ENCODE data around the gene REPIN1.

Gene REPIN1

GRCh38 chr7:150343225-150343624 lies 25.4 kb upstream of the REPIN1 start:
- peaks cover 56% of the 10 kb centered on the region for H3K27me3 Mint-ChIP-seq
- DNase-seq (no peak), ATAC-seq (no peak)
- H3K9me3 Mint-ChIP-seq: peaks cover 0 to 8% of the 10 kb centered on the region in 2 donors
- peaks cover 33% of the 10 kb centered on the region for H3K4me1 Mint-ChIP-seq
- no peak overlapping the region for H3K27ac Mint-ChIP-seq
- no peak overlapping the region for H3K4me3 Mint-ChIP-seq

GRCh38 chr7:150344299-150344698 lies 24.3 kb upstream of the REPIN1 start:
- H3K4me1 Mint-ChIP-seq: peaks cover 28% of the 10 kb centered on the region
- no peak overlapping the region for H3K27ac Mint-ChIP-seq

GRCh38 chr7:150345012-150345411 lies 23.6 kb upstream of the REPIN1 start:
- ATAC-seq (no peak), DNase-seq (no peak)
- peaks cover 48% of the 10 kb centered on the region for H3K27me3 Mint-ChIP-seq
- H3K27ac Mint-ChIP-seq: no peak overlapping the region
- H3K4me3 Mint-ChIP-seq: no peak overlapping the region
- H3K9me3 Mint-ChIP-seq: peaks cover 0 to 8% of the 10 kb centered on the region in 2 donors
- peaks cover 21% of the 10 kb centered on the region for H3K4me1 Mint-ChIP-seq

More at GRCh38 chr7:150344299-150344698, 24.3 kb upstream of the REPIN1 start:
- peaks cover 56% of the 10 kb centered on the region for H3K27me3 Mint-ChIP-seq
- H3K4me3 Mint-ChIP-seq: no peak overlapping the region
- no peak for ATAC-seq
- no peak for DNase-seq
- peaks cover 0 to 8% of the 10 kb centered on the region in 2 donors for H3K9me3 Mint-ChIP-seq

- Mint-ChIP-seq H3K27ac (no peak overlapping the region), H3K27me3 (peaks cover 29% of the 10 kb centered on the region), H3K9me3 (peaks cover 0 to 8% of the 10 kb centered on the region in 2 donors), H3K4me3 (no peak overlapping the region), H3K4me1 (peaks cover 3% of the 10 kb centered on the region)
- no peak for ATAC-seq
- DNase-seq: no peak
Measured at GRCh38 chr7:150346922-150347321, 21.7 kb upstream of the REPIN1 start.

- Mint-ChIP-seq H3K9me3 (no peaks in the 10 kb centered on the region), H3K4me3 (no peak overlapping the region), H3K4me1 (peaks cover 7% of the 10 kb centered on the region), H3K27me3 (peaks cover 1% of the 10 kb centered on the region), H3K27ac (no peak overlapping the region)
- ATAC-seq: no peak
- DNase-seq: no peak
Measured at GRCh38 chr7:150351587-150352194, 16.9 kb upstream of the REPIN1 start.

- peaks cover 42% of the 10 kb centered on the region for H3K4me1 Mint-ChIP-seq
- H3K9me3 Mint-ChIP-seq: peaks cover 7 to 9% of the 10 kb centered on the region in 2 donors
- no peak overlapping the region for H3K27ac Mint-ChIP-seq
Measured at GRCh38 chr7:150355666-150356059, 13.0 kb upstream of the REPIN1 start.

GRCh38 chr7:150356265-150356897 lies 12.2 kb upstream of the REPIN1 start:
- Mint-ChIP-seq H3K4me1 (peaks cover 42% of the 10 kb centered on the region), H3K9me3 (peaks cover 7 to 9% of the 10 kb centered on the region in 2 donors), H3K27ac (peak overlapping the region in 1 of 2 donors; percentile 14), H3K4me3 (peak overlapping the region; percentile 9 to 39), H3K27me3 (no peaks in the 10 kb centered on the region)
- no peak for DNase-seq
- ATAC-seq: no peak

More at GRCh38 chr7:150355666-150356059, 13.0 kb upstream of the REPIN1 start:
- H3K27me3 Mint-ChIP-seq: no peaks in the 10 kb centered on the region
- no peak for DNase-seq
- H3K4me3 Mint-ChIP-seq: no peak overlapping the region
- ATAC-seq: no peak

- ATAC-seq: peak; percentile 82
- H3K4me3 Mint-ChIP-seq: peak overlapping the region; percentile 72 to 79
Measured at GRCh38 chr7:150357270-150357669, 11.4 kb upstream of the REPIN1 start.

GRCh38 chr7:150357771-150358427 lies 10.7 kb upstream of the REPIN1 start:
- peaks cover 7 to 9% of the 10 kb centered on the region in 2 donors for H3K9me3 Mint-ChIP-seq
- peak overlapping the region; percentile 51 to 80 for H3K27ac Mint-ChIP-seq
- DNase-seq (peak in 1 of 2 donors; percentile 7), ATAC-seq (peak; percentile 34)
- no peaks in the 10 kb centered on the region for H3K27me3 Mint-ChIP-seq
- peaks cover 42% of the 10 kb centered on the region for H3K4me1 Mint-ChIP-seq
- H3K4me3 Mint-ChIP-seq: peak overlapping the region; percentile 72 to 79

More at GRCh38 chr7:150357270-150357669, 11.4 kb upstream of the REPIN1 start:
- H3K27ac Mint-ChIP-seq: peak overlapping the region in 1 of 2 donors; percentile 80
- H3K27me3 Mint-ChIP-seq: no peaks in the 10 kb centered on the region
- peaks cover 42% of the 10 kb centered on the region for H3K4me1 Mint-ChIP-seq
- H3K9me3 Mint-ChIP-seq: peaks cover 7 to 9% of the 10 kb centered on the region in 2 donors
- DNase-seq: peak; percentile 54 to 71

- H3K27me3 Mint-ChIP-seq: no peaks in the 10 kb centered on the region
- peak; percentile 74 for ATAC-seq
- peaks cover 42% of the 10 kb centered on the region for H3K4me1 Mint-ChIP-seq
- peaks cover 7 to 9% of the 10 kb centered on the region in 2 donors for H3K9me3 Mint-ChIP-seq
- DNase-seq: peak in 1 of 2 donors; percentile 57
- peak overlapping the region; percentile 72 to 79 for H3K4me3 Mint-ChIP-seq
- peak overlapping the region; percentile 10 to 51 for H3K27ac Mint-ChIP-seq
Measured at GRCh38 chr7:150358433-150358832, 10.2 kb upstream of the REPIN1 start.

- H3K27me3 Mint-ChIP-seq: no peaks in the 10 kb centered on the region
- H3K4me1 Mint-ChIP-seq: peaks cover 47% of the 10 kb centered on the region
- no peak overlapping the region for H3K4me3 Mint-ChIP-seq
- peak overlapping the region; percentile 9 to 70 for H3K27ac Mint-ChIP-seq
- peaks cover 7 to 9% of the 10 kb centered on the region in 2 donors for H3K9me3 Mint-ChIP-seq
- peak; percentile 39 for ATAC-seq
- DNase-seq: peak in 1 of 2 donors; percentile 18
Measured at GRCh38 chr7:150358988-150359621, 9.5 kb upstream of the REPIN1 start.

- Mint-ChIP-seq H3K9me3 (peaks cover 7 to 9% of the 10 kb centered on the region in 2 donors), H3K4me1 (peaks cover 50% of the 10 kb centered on the region), H3K4me3 (peak overlapping the region in 1 of 2 donors; percentile 5), H3K27me3 (no peaks in the 10 kb centered on the region), H3K27ac (peak overlapping the region; percentile 5 to 74)
- peak in 1 of 2 donors; percentile 5 for DNase-seq
- no peak for ATAC-seq
Measured at GRCh38 chr7:150359622-150360362, 8.8 kb upstream of the REPIN1 start.

- peak overlapping the region in 1 of 2 donors; percentile 5 for H3K4me3 Mint-ChIP-seq
- H3K4me1 Mint-ChIP-seq: peaks cover 53% of the 10 kb centered on the region
- peaks cover 7 to 9% of the 10 kb centered on the region in 2 donors for H3K9me3 Mint-ChIP-seq
Measured at GRCh38 chr7:150360363-150361058, 8.1 kb upstream of the REPIN1 start.

GRCh38 chr7:150361402-150361801 lies 7.2 kb upstream of the REPIN1 start:
- no peak overlapping the region for H3K4me3 Mint-ChIP-seq
- peaks cover 57% of the 10 kb centered on the region for H3K4me1 Mint-ChIP-seq
- H3K27me3 Mint-ChIP-seq: no peaks in the 10 kb centered on the region
- no peak overlapping the region for H3K27ac Mint-ChIP-seq
- no peak for ATAC-seq
- peaks cover 7 to 9% of the 10 kb centered on the region in 2 donors for H3K9me3 Mint-ChIP-seq
- no peak for DNase-seq

More at GRCh38 chr7:150360363-150361058, 8.1 kb upstream of the REPIN1 start:
- ATAC-seq (no peak), DNase-seq (no peak)
- Mint-ChIP-seq H3K27me3 (no peaks in the 10 kb centered on the region), H3K27ac (peak overlapping the region in 1 of 2 donors; percentile 5)

All from stimulated activated naive CD8-positive, alpha-beta T cell treated with anti-CD3 and anti-CD28 coated beads, Interleukin-15, amount 100 ng/mL, for 72 hours (primary cell).